BLaER1 (cell line): ENCODE results near the gene KMT5B.
A peak's percentile ranks its signal among the peaks of the same experiment; 100 is the strongest.

Experiments
- H3K27ac ChIP-seq: shearing (Covaris generic); formaldehyde crosslinking; 2 replicates; pipeline ENCODE4 v1.8.1; 2022
- H3K27me3 ChIP-seq: shearing (Covaris generic); formaldehyde crosslinking; 2 replicates; pipeline ENCODE4 v1.8.1; 2022
- H3K36me3 ChIP-seq: shearing (Covaris generic); formaldehyde crosslinking; 2 replicates; pipeline ENCODE4 v1.8.1; 2022
- H3K4me1 ChIP-seq: shearing (Covaris generic); formaldehyde crosslinking; 2 replicates; pipeline ENCODE4 v1.8.1; 2022
- H3K4me2 ChIP-seq: shearing (Covaris generic); formaldehyde crosslinking; 2 replicates; pipeline ENCODE4 v1.8.1; 2022
- H3K4me3 ChIP-seq: shearing (Covaris generic); formaldehyde crosslinking; 2 replicates; pipeline ENCODE4 v1.8.1; 2022
- H3K9ac ChIP-seq: shearing (Covaris generic); formaldehyde crosslinking; 2 replicates; pipeline ENCODE4 v1.8.1; 2022
- H3K9me3 ChIP-seq: shearing (Covaris generic); formaldehyde crosslinking; 2 replicates; pipeline ENCODE4 v1.8.1; 2022
- H4K20me1 ChIP-seq: shearing (Covaris generic); formaldehyde crosslinking; 2 replicates; pipeline ENCODE4 v1.8.1; 2022
- Cebpa-rat ChIP-seq: shearing (Covaris generic); IDR thresholded peaks from 2 replicates; pipeline ENCODE4 v1.8.1; 2022

KMT5B gene

DNA sequence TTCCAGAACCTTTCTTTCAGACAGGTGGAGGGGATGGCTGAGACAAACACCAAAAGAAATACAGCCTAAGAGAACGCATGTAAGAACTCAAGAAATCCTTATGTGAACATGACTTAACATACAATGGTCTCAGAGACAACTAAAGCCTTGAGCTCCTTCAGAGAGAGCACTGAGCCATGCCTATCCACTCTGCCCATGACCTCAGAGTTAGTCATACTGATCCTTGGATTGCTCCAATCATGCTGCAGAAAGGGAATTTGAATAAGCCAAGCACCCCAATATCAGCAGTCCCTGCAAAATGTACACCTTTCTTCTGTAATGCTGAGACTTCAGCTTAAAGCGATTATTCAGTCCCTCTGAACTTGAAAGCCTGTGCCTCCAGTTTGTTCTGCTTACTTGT lies 48.7 kb downstream of the KMT5B start:
- peaks cover 100% of the 10 kb centered on the region for H3K36me3 ChIP-seq

DNA sequence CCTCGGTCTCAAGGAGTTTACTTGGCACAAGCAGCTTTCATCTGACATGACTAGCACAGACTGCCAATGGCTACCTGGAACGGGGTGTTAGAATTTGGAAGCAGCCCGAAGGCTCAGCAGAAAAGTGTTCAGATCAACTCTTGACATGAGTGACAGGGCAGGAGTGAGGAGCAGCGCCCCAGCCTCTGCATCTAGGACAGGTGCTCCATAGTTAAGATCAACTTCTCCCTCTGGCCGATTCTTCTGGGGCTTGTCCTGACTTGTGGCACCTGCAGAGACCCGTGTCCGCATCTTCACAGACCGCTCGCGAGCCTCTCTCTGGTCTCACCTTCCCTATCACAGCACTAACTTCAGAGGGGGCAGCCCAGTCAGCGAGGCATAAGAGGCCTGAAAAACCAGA lies 49.4 kb downstream of the KMT5B start:
- Histone ChIP-seq H3K4me1 (no peaks in the 10 kb centered on the region), H3K27me3 (no peaks in the 10 kb centered on the region), H3K9me3 (no peaks in the 10 kb centered on the region), H3K9ac (no peak overlapping the region), H3K36me3 (peaks cover 100% of the 10 kb centered on the region), H3K4me3 (no peak overlapping the region), H3K27ac (no peak overlapping the region), H4K20me1 (0 out of 2 replicates have a peak, but pooled peaks cover under 1% of the 10 kb centered on the region), H3K4me2 (no peak overlapping the region)
- TF ChIP-seq Cebpa-rat = no peak

More for the DNA sequence above, 48.7 kb downstream of the KMT5B start:
- H4K20me1 ChIP-seq = no peaks in the 10 kb centered on the region
- TF ChIP-seq Cebpa-rat = no peak
- no peaks in the 10 kb centered on the region for H3K9me3 ChIP-seq
- H3K4me1 ChIP-seq = no peaks in the 10 kb centered on the region
- no peak overlapping the region for H3K9ac ChIP-seq
- H3K4me3 ChIP-seq = no peak overlapping the region
- no peak overlapping the region for H3K4me2 ChIP-seq
- no peak overlapping the region for H3K27ac ChIP-seq
- H3K27me3 ChIP-seq = no peaks in the 10 kb centered on the region

DNA sequence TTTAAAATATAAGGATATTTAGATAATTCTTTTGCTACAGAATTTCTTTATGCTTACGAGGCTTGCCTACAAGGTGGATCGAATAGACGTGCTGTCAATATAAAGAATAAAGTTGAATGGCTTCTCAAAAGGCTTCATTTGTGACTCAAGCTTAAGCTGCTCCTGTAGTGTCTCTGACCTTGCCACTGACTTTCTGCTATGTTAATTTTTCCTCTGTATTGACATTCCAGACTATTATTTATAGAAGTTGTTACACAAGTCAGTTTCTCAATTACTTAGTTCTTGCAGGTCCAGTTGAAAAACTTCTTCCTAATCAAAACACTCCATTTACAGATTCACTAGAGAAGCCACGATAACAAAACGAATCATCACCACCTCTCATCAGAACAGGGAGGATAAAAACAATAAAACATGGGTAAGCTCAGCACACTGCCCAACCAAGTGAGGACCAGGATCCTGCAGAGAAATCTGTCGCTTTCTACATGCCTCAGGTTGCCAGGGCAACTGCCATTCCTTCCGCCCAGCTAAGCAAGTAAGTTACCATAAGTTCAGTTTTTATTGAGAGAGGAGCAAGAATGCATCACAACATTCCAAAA lies 52.9 kb downstream of the KMT5B start:
- no peak for TF ChIP-seq Cebpa-rat
- Histone ChIP-seq H3K4me2 (no peak overlapping the region), H3K36me3 (peaks cover 90% of the 10 kb centered on the region), H3K27me3 (no peaks in the 10 kb centered on the region), H3K4me1 (no peaks in the 10 kb centered on the region), H3K9ac (no peak overlapping the region), H4K20me1 (peaks cover 27% of the 10 kb centered on the region; the same call in 1 of the 2 replicates), H3K9me3 (no peaks in the 10 kb centered on the region), H3K4me3 (no peak overlapping the region), H3K27ac (no peak overlapping the region)

DNA sequence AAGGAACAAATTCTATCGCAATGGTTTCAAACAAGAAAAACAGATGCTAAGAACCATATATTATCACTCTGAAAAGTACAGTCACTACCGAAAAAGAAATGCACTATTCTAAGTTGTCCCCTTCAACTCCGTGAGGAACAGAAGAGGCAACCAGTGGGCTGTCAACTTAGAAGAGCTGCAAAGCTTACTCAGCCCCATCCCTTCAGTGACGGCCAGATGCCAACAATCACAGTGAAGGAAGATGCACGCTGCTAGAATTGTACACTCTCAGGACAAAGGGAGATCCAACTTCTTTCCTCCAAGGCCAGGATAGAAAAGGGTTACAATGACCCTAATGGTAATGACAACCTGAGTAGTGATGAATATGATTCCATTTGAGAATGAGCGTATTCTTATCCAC lies 53.4 kb downstream of the KMT5B start:
- no peak for TF ChIP-seq Cebpa-rat
- peaks cover 27% of the 10 kb centered on the region; the same call in 1 of the 2 replicates for H4K20me1 ChIP-seq

DNA sequence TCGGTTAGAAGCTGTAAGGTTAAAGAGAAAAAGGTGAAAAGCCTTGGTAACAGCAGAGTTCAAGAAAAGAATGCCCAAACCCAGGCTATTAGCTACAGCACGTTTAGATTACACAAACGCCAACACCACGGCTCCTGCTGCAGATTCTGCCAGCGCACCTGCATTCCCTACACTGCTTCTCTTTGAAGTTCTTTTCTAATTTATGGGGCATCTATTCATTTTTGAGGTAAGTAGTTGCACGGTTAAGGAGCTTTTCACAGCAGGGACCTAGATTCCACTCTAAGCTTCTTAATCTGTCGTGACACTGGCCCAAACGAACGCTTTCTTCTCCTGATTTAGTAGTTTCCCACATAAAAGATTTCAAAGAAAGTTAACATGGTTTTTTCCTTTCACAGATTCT lies 53.9 kb downstream of the KMT5B start:
- Histone ChIP-seq H3K27me3 (no peaks in the 10 kb centered on the region), H3K4me2 (no peak overlapping the region)
- no peak for TF ChIP-seq Cebpa-rat

More for the DNA sequence above, 53.4 kb downstream of the KMT5B start:
- Histone ChIP-seq H3K4me3 (no peak overlapping the region), H3K4me2 (no peak overlapping the region), H3K36me3 (peaks cover 86% of the 10 kb centered on the region), H3K27me3 (no peaks in the 10 kb centered on the region), H3K4me1 (no peaks in the 10 kb centered on the region), H3K9me3 (no peaks in the 10 kb centered on the region), H3K9ac (no peak overlapping the region), H3K27ac (no peak overlapping the region)

DNA sequence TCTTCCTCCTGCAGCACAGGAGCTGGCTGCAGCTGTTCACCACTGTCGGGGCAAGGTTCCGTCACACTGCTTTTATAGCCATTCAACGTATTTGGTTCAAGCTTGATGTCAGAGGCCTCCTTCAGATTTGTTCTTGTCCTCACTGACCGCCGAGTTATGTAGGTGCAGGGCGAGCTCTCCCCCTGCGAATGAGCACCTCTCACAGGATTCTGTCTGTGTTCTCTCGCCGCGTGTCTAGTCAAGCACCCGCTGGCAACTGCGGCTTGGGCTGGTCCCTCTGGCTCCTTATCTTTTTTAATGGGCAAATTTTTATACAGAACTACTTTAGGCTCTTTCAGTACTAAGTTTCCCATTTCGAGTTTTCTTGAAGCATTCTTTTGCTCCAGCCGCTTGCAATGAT lies 54.5 kb downstream of the KMT5B start:
- H3K36me3 ChIP-seq = peaks cover 80% of the 10 kb centered on the region
- TF ChIP-seq Cebpa-rat = no peak
- H3K4me3 ChIP-seq = no peak overlapping the region
- H4K20me1 ChIP-seq = peaks cover 27% of the 10 kb centered on the region; the same call in 1 of the 2 replicates
- no peak overlapping the region for H3K4me2 ChIP-seq
- H3K9ac ChIP-seq = no peak overlapping the region
- H3K9me3 ChIP-seq = no peaks in the 10 kb centered on the region
- no peaks in the 10 kb centered on the region for H3K27me3 ChIP-seq
- no peak overlapping the region for H3K27ac ChIP-seq
- H3K4me1 ChIP-seq = no peaks in the 10 kb centered on the region

More for the DNA sequence above, 53.9 kb downstream of the KMT5B start:
- Histone ChIP-seq H3K36me3 (peaks cover 84% of the 10 kb centered on the region), H3K9ac (no peak overlapping the region), H3K4me3 (no peak overlapping the region), H4K20me1 (peaks cover 27% of the 10 kb centered on the region; the same call in 1 of the 2 replicates), H3K27ac (no peak overlapping the region), H3K9me3 (no peaks in the 10 kb centered on the region), H3K4me1 (no peaks in the 10 kb centered on the region)

DNA sequence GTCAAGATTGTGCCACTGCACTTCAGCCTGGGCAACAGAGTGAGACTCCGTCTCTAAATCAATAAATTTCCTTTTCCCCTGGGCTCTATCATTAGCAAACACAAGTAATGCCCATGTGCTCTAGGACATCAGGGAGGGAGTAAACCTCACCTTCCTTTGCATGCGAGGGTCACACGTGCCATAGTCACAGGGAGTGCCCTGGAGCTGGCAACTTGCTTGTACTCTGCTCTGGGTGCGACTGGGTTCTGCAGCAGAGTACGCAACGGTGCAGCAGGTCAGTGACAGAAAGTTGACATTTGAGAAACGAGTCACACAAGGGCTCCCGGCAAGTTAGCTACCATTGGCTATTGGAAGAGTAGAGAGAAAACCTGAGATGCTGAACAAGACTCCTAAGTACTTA lies 59.4 kb downstream of the KMT5B start:
- Histone ChIP-seq H3K9ac (no peak overlapping the region), H3K4me1 (peaks cover 16% of the 10 kb centered on the region), H3K9me3 (no peaks in the 10 kb centered on the region), H3K4me2 (no peak overlapping the region), H3K36me3 (peaks cover 32% of the 10 kb centered on the region), H4K20me1 (peaks cover 26% of the 10 kb centered on the region; the same call in 1 of the 2 replicates), H3K27ac (no peak overlapping the region), H3K4me3 (no peak overlapping the region), H3K27me3 (no peaks in the 10 kb centered on the region)
- no peak for TF ChIP-seq Cebpa-rat

DNA sequence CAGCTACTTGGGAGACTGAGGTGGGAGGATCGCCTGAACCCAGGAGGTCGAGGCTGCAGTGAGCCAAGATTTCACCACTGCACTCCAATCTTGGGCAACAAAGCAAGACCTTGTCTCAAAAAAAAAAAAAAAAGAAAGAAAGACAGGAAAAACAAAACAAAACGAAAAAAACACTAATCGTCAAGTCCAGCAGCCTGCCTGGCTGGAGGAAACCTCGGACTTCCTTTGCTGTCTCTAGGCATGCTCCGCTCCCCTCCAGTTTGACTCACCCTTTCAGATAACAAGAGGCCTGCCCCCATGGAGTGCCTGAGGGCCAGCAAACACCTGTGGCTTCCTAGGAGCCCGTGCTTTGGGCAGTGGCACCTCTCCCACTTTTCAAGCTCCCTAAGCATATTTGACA lies 63.1 kb downstream of the KMT5B start:
- peak overlapping the region; percentile 50 for H3K4me2 ChIP-seq
- no peaks in the 10 kb centered on the region for H3K9me3 ChIP-seq
- peaks cover 53% of the 10 kb centered on the region for H3K4me1 ChIP-seq
- no peaks in the 10 kb centered on the region for H4K20me1 ChIP-seq
- no peak overlapping the region for H3K4me3 ChIP-seq
- no peak overlapping the region for H3K27ac ChIP-seq
- peaks cover 6% of the 10 kb centered on the region; the same call in 1 of the 2 replicates for H3K36me3 ChIP-seq
- H3K27me3 ChIP-seq = no peaks in the 10 kb centered on the region
- H3K9ac ChIP-seq = peak overlapping the region; percentile 10; the same call in 1 of the 2 replicates
- no peak for TF ChIP-seq Cebpa-rat

DNA sequence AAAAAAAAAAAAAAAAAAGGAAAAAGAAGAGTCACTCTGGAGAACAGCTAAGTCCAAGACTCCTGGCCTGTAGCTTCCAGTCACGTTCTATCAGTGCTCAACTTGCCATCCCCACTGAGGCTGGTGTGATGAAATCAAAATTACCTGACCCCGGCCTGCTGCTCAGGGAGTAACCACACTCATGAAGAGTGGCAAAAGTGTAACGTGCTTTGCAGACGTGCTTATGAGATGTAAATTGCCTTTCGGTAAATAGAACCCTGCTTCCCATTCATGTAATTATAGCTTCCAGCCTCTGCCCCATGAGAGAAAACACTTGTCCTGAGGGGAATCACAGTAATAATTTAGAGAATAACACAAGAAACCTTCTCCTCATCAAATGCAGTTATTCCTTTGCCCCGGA lies 63.7 kb downstream of the KMT5B start:
- Histone ChIP-seq H3K9me3 (no peaks in the 10 kb centered on the region), H3K27ac (no peak overlapping the region), H3K36me3 (peaks cover 4% of the 10 kb centered on the region; the same call in 1 of the 2 replicates), H3K4me3 (no peak overlapping the region), H3K9ac (no peak overlapping the region; the same call in 1 of the 2 replicates), H3K4me2 (peak overlapping the region; percentile 50), H3K27me3 (no peaks in the 10 kb centered on the region), H3K4me1 (peaks cover 59% of the 10 kb centered on the region), H4K20me1 (no peaks in the 10 kb centered on the region)
- no peak for TF ChIP-seq Cebpa-rat

DNA sequence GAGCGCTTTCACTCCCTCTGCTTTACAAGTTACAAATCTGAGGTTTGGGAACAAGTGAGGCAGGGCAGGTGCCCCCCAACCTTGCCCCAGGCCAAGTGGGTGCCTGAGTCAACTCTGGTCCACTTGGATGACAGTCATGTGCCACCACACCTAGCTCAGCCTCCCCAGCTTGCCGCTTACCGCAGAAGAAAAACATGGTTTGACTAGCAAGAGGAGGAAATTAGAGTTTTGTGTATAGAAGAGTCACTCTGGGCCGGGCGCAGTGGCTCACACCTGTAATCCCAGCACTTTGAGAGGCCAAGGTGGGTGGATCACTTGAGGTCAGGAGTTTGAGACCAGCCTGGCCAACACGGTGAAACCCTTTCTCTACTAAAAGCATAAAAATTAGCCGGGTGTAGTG lies 64.2 kb downstream of the KMT5B start:
- no peaks in the 10 kb centered on the region for H3K27me3 ChIP-seq
- no peak for TF ChIP-seq Cebpa-rat
- no peak overlapping the region for H3K9ac ChIP-seq
- no peak overlapping the region for H3K4me2 ChIP-seq
- H3K27ac ChIP-seq = no peak overlapping the region
- H4K20me1 ChIP-seq = no peaks in the 10 kb centered on the region
- H3K4me1 ChIP-seq = peaks cover 64% of the 10 kb centered on the region
- H3K9me3 ChIP-seq = no peaks in the 10 kb centered on the region
- no peak overlapping the region for H3K4me3 ChIP-seq
- H3K36me3 ChIP-seq = no peaks in the 10 kb centered on the region
